Ishikawa (cell line): ENCODE results near the gene SOX4.

Experiments used
- CEBPB ChIP-seq: IDR thresholded peaks from 2 replicates; pipeline ENCODE4 v1.6.1; 2012
- CREB1 ChIP-seq: IDR thresholded peaks from 2 replicates; pipeline ENCODE4 v1.6.1; 2012; ENCODE audit warnings: low read depth
- EGR1 ChIP-seq: IDR thresholded peaks from 2 replicates; pipeline ENCODE4 v1.6.1; 2012
- EP300 ChIP-seq: IDR thresholded peaks from 2 replicates; pipeline ENCODE4 v1.6.1; 2012; ENCODE audit warnings: borderline replicate concordance
- FOXM1 ChIP-seq: IDR thresholded peaks from 2 replicates; pipeline ENCODE4 v1.6.1; 2012; ENCODE audit warnings: low read depth, borderline replicate concordance
- NFIC ChIP-seq: IDR thresholded peaks from 2 replicates; pipeline ENCODE4 v1.6.1; 2012
- RAD21 ChIP-seq: IDR thresholded peaks from 2 replicates; pipeline ENCODE4 v1.6.1; 2012; ENCODE audit warnings: low read depth
- TAF1 ChIP-seq: IDR thresholded peaks from 2 replicates; pipeline ENCODE4 v1.6.1; 2012; ENCODE audit warnings: low read depth, mild to moderate bottlenecking
- TCF12 ChIP-seq: IDR thresholded peaks from 2 replicates; pipeline ENCODE4 v1.6.1; 2012; ENCODE audit warnings: low read depth
- TEAD4 ChIP-seq: IDR thresholded peaks from 2 replicates; pipeline ENCODE4 v1.6.1; 2012
- YY1 ChIP-seq: IDR thresholded peaks from 2 replicates; pipeline ENCODE4 v1.6.1; 2012; ENCODE audit warnings: low read depth
- ZBTB7A ChIP-seq: IDR thresholded peaks from 2 replicates; pipeline ENCODE4 v1.6.1; 2012; ENCODE audit warnings: low read depth
- TF ChIP-seq, protein P1 (sequence below): IDR thresholded peaks from 2 replicates; pipeline ENCODE4 v1.6.1; 2012
- TF ChIP-seq, protein P2 (sequence below): IDR thresholded peaks from 2 replicates; pipeline ENCODE4 v1.6.1; 2012
- TF ChIP-seq, protein P3 (sequence below): IDR thresholded peaks from 2 replicates; pipeline ENCODE4 v1.6.1; 2012; ENCODE audit warnings: low read depth, mild to moderate bottlenecking

Gene SOX4

DNA sequence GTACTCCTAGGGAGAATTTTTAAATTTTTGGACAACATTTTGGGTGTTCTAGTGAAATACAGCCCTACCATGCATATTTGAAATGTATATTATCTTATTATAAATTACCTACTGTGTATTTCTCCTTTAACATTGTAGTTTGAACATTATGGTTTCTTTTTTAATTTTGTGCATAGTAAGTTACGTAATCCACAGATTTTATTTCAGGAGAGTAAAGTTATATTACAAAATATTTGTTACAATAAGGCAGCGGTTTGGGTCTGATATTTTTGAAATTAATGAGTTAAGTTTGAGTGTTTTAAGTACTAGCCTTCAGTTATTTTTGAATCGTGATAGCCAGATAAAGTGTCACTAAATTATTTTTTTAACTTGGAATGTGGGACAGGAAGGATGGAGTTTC is 7.3 kb upstream of the SOX4 start:
- no peak for TF ChIP-seq CREB1
- TF ChIP-seq EGR1, result no peak
- no peak for TF ChIP-seq TEAD4

DNA sequence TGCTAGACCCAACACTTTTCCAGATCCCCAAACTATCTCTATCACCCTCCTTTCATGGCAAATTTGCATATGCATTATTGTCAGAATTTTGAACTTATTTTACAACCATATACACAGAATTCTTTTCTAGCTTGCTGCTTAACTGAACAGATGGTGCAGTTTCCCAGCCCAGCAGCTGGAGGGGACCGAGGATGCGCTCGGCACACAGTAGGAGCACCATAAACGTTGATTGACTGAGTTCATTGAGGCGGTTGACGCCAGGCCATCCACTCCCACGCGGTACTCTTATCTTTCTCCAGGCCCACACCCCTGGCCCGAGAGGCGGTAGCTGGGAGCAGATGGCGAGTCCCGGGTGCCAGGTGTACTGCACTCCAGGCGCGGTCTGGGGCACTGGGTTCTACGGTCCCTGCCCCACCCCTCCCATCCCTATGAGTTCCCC is 6.8 kb upstream of the SOX4 start:
- TF ChIP-seq, protein P1, sequence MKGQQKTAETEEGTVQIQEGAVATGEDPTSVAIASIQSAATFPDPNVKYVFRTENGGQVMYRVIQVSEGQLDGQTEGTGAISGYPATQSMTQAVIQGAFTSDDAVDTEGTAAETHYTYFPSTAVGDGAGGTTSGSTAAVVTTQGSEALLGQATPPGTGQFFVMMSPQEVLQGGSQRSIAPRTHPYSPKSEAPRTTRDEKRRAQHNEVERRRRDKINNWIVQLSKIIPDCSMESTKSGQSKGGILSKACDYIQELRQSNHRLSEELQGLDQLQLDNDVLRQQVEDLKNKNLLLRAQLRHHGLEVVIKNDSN, result no peak
- TF ChIP-seq EGR1 (no peak), YY1 (no peak), NFIC (no peak), TCF12 (no peak), TEAD4 (no peak), RAD21 (no peak), FOXM1 (no peak)
- TF ChIP-seq, protein P2, sequence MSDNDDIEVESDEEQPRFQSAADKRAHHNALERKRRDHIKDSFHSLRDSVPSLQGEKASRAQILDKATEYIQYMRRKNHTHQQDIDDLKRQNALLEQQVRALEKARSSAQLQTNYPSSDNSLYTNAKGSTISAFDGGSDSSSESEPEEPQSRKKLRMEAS, result no peak

DNA sequence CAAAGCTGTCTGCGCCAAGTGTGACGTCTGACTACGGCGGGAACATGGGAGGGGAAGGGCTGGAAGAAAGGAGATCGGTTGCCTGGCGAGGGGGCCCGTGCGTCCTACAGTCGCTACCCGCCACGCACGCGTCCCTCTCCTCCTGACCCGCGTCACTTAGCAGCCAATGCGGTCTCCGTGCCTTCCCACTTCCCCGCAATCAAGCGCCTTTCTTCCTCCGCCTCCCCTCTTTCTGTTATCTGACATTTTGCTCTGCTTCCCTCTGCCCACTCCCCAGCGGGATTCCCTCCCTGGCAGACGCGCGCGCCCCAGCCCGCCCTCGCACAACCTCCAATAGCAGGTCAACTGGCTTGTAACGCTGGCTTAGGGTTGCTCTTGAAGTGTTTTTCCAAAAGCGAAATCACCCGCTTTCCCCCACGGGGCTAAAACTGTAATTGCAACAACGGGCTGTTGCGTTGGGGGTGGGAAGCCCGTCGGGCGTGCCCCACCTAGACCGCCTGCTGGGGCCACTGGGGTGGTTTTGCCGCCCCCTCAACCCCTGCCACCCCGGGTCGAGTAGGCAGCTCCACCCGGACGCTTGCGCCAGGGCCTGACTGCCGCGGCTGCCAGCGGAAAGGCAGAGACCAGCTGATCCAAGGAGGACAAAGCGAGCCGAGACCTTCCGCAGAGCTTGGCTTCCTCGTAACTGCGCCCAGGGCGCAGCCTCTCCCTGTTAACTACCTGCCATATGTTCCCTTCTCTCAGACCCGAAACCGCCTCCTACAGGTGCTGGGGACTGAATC is 6.2 kb upstream of the SOX4 start:
- TF ChIP-seq TCF12 (no peak), CEBPB (peak; percentile 59; the same call in 1 of the 2 replicates), RAD21 (no peak), YY1 (no peak), NFIC (no peak), FOXM1 (0 out of 2 replicates have a peak, but pooled peaks have one; percentile 27), EP300 (0 out of 2 replicates have a peak, but pooled peaks have one; percentile 7), TEAD4 (no peak; the same call in 1 of the 2 replicates), CREB1 (no peak), ZBTB7A (peak; percentile 38), EGR1 (peak; percentile 73), TAF1 (0 out of 2 replicates have a peak, but pooled peaks have one; percentile 41)
- TF ChIP-seq, protein P1, result peak; percentile 3; the same call in 1 of the 2 replicates
- TF ChIP-seq, protein P3, sequence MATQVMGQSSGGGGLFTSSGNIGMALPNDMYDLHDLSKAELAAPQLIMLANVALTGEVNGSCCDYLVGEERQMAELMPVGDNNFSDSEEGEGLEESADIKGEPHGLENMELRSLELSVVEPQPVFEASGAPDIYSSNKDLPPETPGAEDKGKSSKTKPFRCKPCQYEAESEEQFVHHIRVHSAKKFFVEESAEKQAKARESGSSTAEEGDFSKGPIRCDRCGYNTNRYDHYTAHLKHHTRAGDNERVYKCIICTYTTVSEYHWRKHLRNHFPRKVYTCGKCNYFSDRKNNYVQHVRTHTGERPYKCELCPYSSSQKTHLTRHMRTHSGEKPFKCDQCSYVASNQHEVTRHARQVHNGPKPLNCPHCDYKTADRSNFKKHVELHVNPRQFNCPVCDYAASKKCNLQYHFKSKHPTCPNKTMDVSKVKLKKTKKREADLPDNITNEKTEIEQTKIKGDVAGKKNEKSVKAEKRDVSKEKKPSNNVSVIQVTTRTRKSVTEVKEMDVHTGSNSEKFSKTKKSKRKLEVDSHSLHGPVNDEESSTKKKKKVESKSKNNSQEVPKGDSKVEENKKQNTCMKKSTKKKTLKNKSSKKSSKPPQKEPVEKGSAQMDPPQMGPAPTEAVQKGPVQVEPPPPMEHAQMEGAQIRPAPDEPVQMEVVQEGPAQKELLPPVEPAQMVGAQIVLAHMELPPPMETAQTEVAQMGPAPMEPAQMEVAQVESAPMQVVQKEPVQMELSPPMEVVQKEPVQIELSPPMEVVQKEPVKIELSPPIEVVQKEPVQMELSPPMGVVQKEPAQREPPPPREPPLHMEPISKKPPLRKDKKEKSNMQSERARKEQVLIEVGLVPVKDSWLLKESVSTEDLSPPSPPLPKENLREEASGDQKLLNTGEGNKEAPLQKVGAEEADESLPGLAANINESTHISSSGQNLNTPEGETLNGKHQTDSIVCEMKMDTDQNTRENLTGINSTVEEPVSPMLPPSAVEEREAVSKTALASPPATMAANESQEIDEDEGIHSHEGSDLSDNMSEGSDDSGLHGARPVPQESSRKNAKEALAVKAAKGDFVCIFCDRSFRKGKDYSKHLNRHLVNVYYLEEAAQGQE, result no peak
- TF ChIP-seq, protein P2, result peak; percentile 58; the same call in 1 of the 2 replicates

DNA sequence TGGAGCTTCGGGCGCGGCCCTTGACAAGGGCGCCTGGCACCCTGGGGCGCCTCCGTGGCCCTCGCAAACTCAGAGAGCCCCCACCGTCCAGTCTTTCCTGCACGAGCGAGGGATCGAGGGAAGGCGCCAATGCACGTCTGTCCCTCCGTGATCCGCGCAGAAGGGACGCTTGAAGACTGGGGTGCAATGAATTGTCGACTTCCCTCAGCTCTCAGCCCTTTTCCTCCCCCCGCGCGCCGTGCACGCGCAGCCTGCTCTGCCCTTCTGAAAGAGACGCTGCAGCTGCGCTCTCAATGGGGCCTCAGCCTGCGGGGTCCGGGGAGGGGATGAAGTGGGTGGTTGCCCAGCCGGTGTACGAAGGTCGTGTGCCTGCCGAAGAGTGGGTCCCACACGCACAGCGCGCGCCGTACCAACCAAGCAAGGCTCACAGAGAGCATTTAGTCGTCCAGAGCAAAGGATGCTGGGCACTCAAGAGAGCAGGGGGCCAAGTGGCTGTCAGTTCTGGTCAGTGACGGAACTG is 5.5 kb upstream of the SOX4 start:
- no peak for TF ChIP-seq NFIC
- no peak for TF ChIP-seq EGR1
- TF ChIP-seq CREB1, result no peak
- TF ChIP-seq TAF1, result no peak
- TF ChIP-seq FOXM1, result no peak
- no peak for TF ChIP-seq TCF12
- TF ChIP-seq YY1, result no peak
- no peak; the same call in 1 of the 2 replicates for TF ChIP-seq ZBTB7A
- TF ChIP-seq, protein P3, result no peak
- TF ChIP-seq EP300, result no peak; the same call in 1 of the 2 replicates
- TF ChIP-seq, protein P1, result no peak
- TF ChIP-seq RAD21, result no peak
